Panc1 (cell line): ENCODE results near the gene UTP20. TPM values are rescaled to one million over a fixed set of nuclear protein-coding genes. Genes with fewer than 3 reads are reported as not detected.

ENCODE experiments used
- ATAC-seq: fragments of 200-7000 bp; cut with Tn5 transposase; 2 replicates; pipeline ENCODE4 v1.9.1; 2020; ENCODE audit warnings: mild to moderate bottlenecking, moderate library complexity
- BruUV-seq: library from RNA; stranded (reverse); fragments of 400-500 nt; replicated peaks from 2 replicates; lab custom pipeline; 2021; lab: Mats Ljungman, UMichigan
- CTCF ChIA-PET: fragments of 300-600 bp; sonication (Branson Sonifier 250); formaldehyde crosslinking; loops from one replicate; lab custom pipeline; 2022; ENCODE audit warnings: antibody characterized with exemption; lab: Charles Lee
- POLR2A ChIA-PET: fragments of 300-600 bp; sonication (Branson Sonifier 250); formaldehyde crosslinking; loops from one replicate; lab custom pipeline; 2022; ENCODE audit warnings: antibody characterized with exemption; lab: Charles Lee
- DNase-seq: peaks from one replicate; pipeline ENCODE4 v3.0.0-alpha.2; 2010; ENCODE audit warnings: low read depth, low spot score
- H3K27ac ChIP-seq: 2 replicates; pipeline ENCODE4 v1.5.1; 2011; ENCODE audit warnings: mild to moderate bottlenecking, low read length, inconsistent platforms
- H3K27me3 ChIP-seq: fragments of 200-500 bp; sonication (Bioruptor generic); 2 replicates; pipeline ENCODE4 v1.6.0; 2014; ENCODE audit warnings: low read length, inconsistent platforms; ENCODE audit not compliant: control insufficient read depth, insufficient read depth
- H3K36me3 ChIP-seq: fragments of 200-500 bp; sonication (Bioruptor generic); 2 replicates; pipeline ENCODE4 v1.5.1; 2014; ENCODE audit warnings: inconsistent platforms, mild to moderate bottlenecking, low read length, moderate library complexity; ENCODE audit not compliant: control insufficient read depth, insufficient read depth
- H3K4me1 ChIP-seq: 2 replicates; pipeline ENCODE4 v1.5.1; 2011; ENCODE audit warnings: inconsistent platforms, mild to moderate bottlenecking, low read length, moderate library complexity; ENCODE audit not compliant: control insufficient read depth, insufficient read depth
- H3K4me3 ChIP-seq, 2 experiments: 2 replicates each; pipeline ENCODE4 v1.5.1; 2011 to 2012; ENCODE audit warnings: low read depth in 2 of 2, low read length in 2 of 2, mild to moderate bottlenecking in 2 of 2, inconsistent platforms in 1 of 2, moderate library complexity in 1 of 2
- H3K9me3 ChIP-seq: fragments of 200-500 bp; sonication (Bioruptor generic); 2 replicates; pipeline ENCODE4 v1.5.1; 2014; ENCODE audit warnings: low read depth, mild to moderate bottlenecking, inconsistent platforms, low read length, moderate library complexity; ENCODE audit not compliant: control insufficient read depth, insufficient read depth
- POLR2AphosphoS5 ChIP-seq: IDR thresholded peaks from 2 replicates; pipeline ENCODE4 v1.6.1; 2012; ENCODE audit warnings: mild to moderate bottlenecking, low read depth, low read length, moderate library complexity
- SIN3A ChIP-seq: IDR thresholded peaks from 2 replicates; pipeline ENCODE4 v1.6.1; 2012; ENCODE audit warnings: low read depth, mild to moderate bottlenecking, low read length, moderate library complexity, borderline replicate concordance; ENCODE audit not compliant: insufficient read depth
- TCF7L2 ChIP-seq: IDR thresholded peaks from 2 replicates; pipeline ENCODE4 v1.6.1; 2011; ENCODE audit warnings: mild to moderate bottlenecking, low read depth, low read length, inconsistent platforms
- in situ Hi-C: cut with HindIII; loops from 2 replicates; pipeline ENCODE4 v1.10.0; 2016; ENCODE audit warnings: low sequenced_read_pairs, low pct_unique_long_range_greater_than_20kb
- intact Hi-C: fragments of 100-400 bp; cut with micrococcal nuclease; formaldehyde crosslinking; loops from one replicate; pipeline ENCODE4 v1.10.0; 2022; ENCODE audit not compliant: unreplicated experiment
- total RNA-seq: library from RNA; stranded (reverse); gene quantifications from one replicate; pipeline ENCODE4 v1.2.1, GENCODE V29; 2021; ENCODE audit not compliant: unreplicated experiment
- TF ChIP-seq, protein P1 (sequence below), 2 experiments: IDR thresholded peaks; 2 replicates each; pipeline ENCODE4 v1.6.1; 2011 to 2012; ENCODE audit warnings: low read depth in 2 of 2, control low read depth in 1 of 2, low read length in 1 of 2, mild to moderate bottlenecking in 1 of 2, moderate library complexity in 1 of 2; ENCODE audit not compliant: insufficient read depth in 1 of 2
- TF ChIP-seq, protein P2 (sequence below): fragments of 450-650 bp; IDR thresholded peaks from 2 replicates; pipeline ENCODE4 v1.5.1; 2017; ENCODE audit warnings: mild to moderate bottlenecking

Gene UTP20
- total RNA-seq, 1 experiment from 2014 or later = 33.5 TPM

DNA sequence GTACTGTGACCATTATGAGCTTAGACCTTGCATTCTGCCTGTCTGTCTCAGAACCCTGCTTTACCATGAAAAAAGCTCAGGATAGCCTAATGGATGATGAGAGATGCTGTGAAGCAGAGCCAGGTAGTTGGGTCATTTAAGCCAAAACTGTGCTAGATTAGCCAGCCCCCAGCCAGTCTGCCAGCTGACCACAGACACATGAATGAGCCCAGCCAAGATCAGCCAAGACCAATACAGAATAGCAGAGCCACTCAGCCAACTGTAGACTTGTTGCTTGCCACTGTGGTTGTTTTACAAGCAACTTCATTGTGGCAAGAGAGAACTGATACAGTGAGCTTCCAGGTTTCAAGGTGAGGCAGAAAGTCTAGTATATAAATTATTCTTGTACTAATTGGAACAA, 12.8 kb upstream of the UTP20 start:
- POLR2A ChIA-PET = no interaction called here
- in situ Hi-C loops = no loop called here
- Histone ChIP-seq H3K27me3 (0 out of 2 replicates have a peak, but pooled peaks cover 3% of the 10 kb centered on the region), H3K4me1 (no peaks in the 10 kb centered on the region), H3K9me3 (no peaks in the 10 kb centered on the region), H3K36me3 (no peaks in the 10 kb centered on the region), H3K4me3 (no peak overlapping the region), H3K27ac (no peak overlapping the region)
- no TSS peak for BruUV-seq
- TF ChIP-seq, protein P1, sequence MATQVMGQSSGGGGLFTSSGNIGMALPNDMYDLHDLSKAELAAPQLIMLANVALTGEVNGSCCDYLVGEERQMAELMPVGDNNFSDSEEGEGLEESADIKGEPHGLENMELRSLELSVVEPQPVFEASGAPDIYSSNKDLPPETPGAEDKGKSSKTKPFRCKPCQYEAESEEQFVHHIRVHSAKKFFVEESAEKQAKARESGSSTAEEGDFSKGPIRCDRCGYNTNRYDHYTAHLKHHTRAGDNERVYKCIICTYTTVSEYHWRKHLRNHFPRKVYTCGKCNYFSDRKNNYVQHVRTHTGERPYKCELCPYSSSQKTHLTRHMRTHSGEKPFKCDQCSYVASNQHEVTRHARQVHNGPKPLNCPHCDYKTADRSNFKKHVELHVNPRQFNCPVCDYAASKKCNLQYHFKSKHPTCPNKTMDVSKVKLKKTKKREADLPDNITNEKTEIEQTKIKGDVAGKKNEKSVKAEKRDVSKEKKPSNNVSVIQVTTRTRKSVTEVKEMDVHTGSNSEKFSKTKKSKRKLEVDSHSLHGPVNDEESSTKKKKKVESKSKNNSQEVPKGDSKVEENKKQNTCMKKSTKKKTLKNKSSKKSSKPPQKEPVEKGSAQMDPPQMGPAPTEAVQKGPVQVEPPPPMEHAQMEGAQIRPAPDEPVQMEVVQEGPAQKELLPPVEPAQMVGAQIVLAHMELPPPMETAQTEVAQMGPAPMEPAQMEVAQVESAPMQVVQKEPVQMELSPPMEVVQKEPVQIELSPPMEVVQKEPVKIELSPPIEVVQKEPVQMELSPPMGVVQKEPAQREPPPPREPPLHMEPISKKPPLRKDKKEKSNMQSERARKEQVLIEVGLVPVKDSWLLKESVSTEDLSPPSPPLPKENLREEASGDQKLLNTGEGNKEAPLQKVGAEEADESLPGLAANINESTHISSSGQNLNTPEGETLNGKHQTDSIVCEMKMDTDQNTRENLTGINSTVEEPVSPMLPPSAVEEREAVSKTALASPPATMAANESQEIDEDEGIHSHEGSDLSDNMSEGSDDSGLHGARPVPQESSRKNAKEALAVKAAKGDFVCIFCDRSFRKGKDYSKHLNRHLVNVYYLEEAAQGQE (IDR thresholded peaks at IDR 0.05; ENCODE audit: insufficient read depth in 1 of 2, low read depth in 2 of 2, low read length in 1 of 2) = no peak
- TF ChIP-seq SIN3A = no peak
- TF ChIP-seq TCF7L2 = no peak
- TF ChIP-seq, protein P2, sequence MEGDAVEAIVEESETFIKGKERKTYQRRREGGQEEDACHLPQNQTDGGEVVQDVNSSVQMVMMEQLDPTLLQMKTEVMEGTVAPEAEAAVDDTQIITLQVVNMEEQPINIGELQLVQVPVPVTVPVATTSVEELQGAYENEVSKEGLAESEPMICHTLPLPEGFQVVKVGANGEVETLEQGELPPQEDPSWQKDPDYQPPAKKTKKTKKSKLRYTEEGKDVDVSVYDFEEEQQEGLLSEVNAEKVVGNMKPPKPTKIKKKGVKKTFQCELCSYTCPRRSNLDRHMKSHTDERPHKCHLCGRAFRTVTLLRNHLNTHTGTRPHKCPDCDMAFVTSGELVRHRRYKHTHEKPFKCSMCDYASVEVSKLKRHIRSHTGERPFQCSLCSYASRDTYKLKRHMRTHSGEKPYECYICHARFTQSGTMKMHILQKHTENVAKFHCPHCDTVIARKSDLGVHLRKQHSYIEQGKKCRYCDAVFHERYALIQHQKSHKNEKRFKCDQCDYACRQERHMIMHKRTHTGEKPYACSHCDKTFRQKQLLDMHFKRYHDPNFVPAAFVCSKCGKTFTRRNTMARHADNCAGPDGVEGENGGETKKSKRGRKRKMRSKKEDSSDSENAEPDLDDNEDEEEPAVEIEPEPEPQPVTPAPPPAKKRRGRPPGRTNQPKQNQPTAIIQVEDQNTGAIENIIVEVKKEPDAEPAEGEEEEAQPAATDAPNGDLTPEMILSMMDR = no peak
- TF ChIP-seq POLR2AphosphoS5 = no peak
- DNase-seq (no peak), ATAC-seq (no peak)
- CTCF ChIA-PET = no interaction called here
- intact Hi-C loops = no loop called here

DNA sequence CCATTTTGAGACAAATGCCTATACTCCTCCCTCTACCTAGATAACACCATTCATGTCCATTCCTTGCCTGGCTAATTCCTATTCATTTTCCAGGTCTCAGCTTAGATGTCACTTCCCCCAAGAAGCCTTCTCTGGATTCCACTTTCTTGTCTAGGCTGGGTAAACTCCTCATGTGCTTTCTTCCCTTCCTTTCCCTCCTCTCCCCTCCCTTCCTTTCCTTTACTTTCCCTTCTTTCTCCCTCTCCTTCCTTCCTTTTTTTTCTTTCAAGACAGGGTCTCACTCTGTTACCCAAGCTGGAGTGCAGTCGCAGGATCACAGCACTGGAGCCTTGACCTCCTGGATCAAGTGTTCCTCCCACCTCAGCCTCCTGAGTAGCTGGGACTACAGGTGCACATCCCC, 3.5 kb upstream of the UTP20 start:
- Histone ChIP-seq H3K27ac (no peak overlapping the region), H3K36me3 (peaks cover 3% of the 10 kb centered on the region; the same call in 1 of the 2 replicates), H3K4me1 (peaks cover 6% of the 10 kb centered on the region), H3K9me3 (no peaks in the 10 kb centered on the region), H3K27me3 (no peaks in the 10 kb centered on the region; the same call in 1 of the 2 replicates), H3K4me3 (no peak overlapping the region)
- POLR2A ChIA-PET = no interaction called here
- BruUV-seq = no TSS peak
- CTCF ChIA-PET = no interaction called here
- DNase-seq (no peak), ATAC-seq (no peak)
- intact Hi-C loops (no loop called here), in situ Hi-C loops (no loop called here)
- no peak for TF ChIP-seq SIN3A
- TF ChIP-seq POLR2AphosphoS5 = no peak
- TF ChIP-seq, protein P2 = no peak
- no peak for TF ChIP-seq TCF7L2
- TF ChIP-seq, protein P1 (IDR thresholded peaks at IDR 0.05; ENCODE audit: insufficient read depth in 1 of 2, low read depth in 2 of 2, low read length in 1 of 2) = no peak
